Astrocyte of the spinal cord (primary cell): ENCODE data around the gene EIF5A2.

Source experiments
- DNase-seq: peaks from one replicate; pipeline ENCODE4 v3.0.0; 2011; ENCODE audit warnings: low read depth, low spot score
- H3K4me3 ChIP-seq: 2 replicates; pipeline ENCODE4 v1.5.1; 2011; ENCODE audit warnings: low read depth, mild to moderate bottlenecking, low read length, moderate library complexity
- CTCF ChIP-seq: IDR thresholded peaks from 2 replicates; pipeline ENCODE4 v1.5.1; 2012; ENCODE audit warnings: low read depth, mild to moderate bottlenecking, low read length, inconsistent platforms
- in situ Hi-C: cut with HindIII; loops from 2 replicates; pipeline ENCODE4 v1.10.0; 2017; ENCODE audit warnings: low sequenced_read_pairs

Gene EIF5A2

GRCh38 chr3:170848292-170848917 is 60.0 kb downstream of the EIF5A2 start:
- in situ Hi-C loops, result no loop called here
- DNase-seq, result peak; percentile 49
- no peak overlapping the region for H3K4me3 ChIP-seq
- peak; percentile 32 for TF ChIP-seq CTCF

DNA sequence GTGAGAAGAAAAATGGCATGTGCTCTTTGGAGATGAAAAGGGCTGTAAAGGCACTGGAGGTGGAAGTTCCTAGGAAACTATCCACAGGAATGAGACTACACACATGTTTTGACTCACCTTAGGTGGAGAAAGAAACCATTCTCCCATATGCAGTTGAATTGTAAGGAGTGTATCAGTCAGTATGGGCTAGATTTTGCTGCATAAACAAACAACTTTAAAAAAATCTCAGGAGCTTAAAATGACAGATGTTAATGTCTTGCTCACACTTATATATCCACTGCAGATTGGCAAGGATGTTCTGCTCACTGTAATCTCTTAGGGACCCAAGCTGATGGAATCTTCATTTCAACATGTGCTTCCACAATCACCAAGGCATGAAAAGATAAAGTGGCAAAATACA is 64.1 kb downstream of the EIF5A2 start:
- H3K4me3 ChIP-seq, result no peak overlapping the region
- no peak for DNase-seq
- TF ChIP-seq CTCF, result no peak
- in situ Hi-C loops, result no loop called here

- in situ Hi-C loops, result no loop called here
- DNase-seq, result peak; percentile 60
- TF ChIP-seq CTCF, result no peak
- H3K4me3 ChIP-seq, result no peak overlapping the region
Observed at GRCh38 chr3:170840291-170840859, 68.1 kb downstream of the EIF5A2 start.

- TF ChIP-seq CTCF, result no peak
Observed at GRCh38 chr3:170839518-170840100, 68.8 kb downstream of the EIF5A2 start.

More at GRCh38 chr3:170839518-170840100, 68.8 kb downstream of the EIF5A2 start:
- in situ Hi-C loops, result no loop called here
- no peak overlapping the region for H3K4me3 ChIP-seq
- DNase-seq, result peak; percentile 15
